ENCODE measurements around the gene PEX11A.
"Not testable (repeated sequence)": the region's sequence is repeated elsewhere in the genome, so short reads cannot be mapped to it uniquely, and the experiment has no call there.

PEX11A gene

GRCh38 chr15:89690276-89691218, at the start of gene PEX11A, which contains the start of gene WDR93:
Gene PEX11A (minus strand): TSS chr15:89690754. CDS start chr15:89690632, 122 bp downstream.
Gene WDR93 (plus strand): TSS chr15:89690811. CDS start chr15:89701747, 10,936 bp downstream.
- DNase-seq = peak; percentile 56 to 73

GRCh38 chr15:89740137-89740536, 49.6 kb upstream of the PEX11A start:
- DNase-seq = peak; percentile 56 to 57

- no peak for DNase-seq
Measured at GRCh38 chr15:89735773-89736172, 45.2 kb upstream of the PEX11A start.

- DNase-seq = no peak
Measured at GRCh38 chr15:89732451-89733172, 42.1 kb upstream of the PEX11A start.

- DNase-seq = no peak
Measured at GRCh38 chr15:89731275-89731674, 40.7 kb upstream of the PEX11A start.

- DNase-seq = no peak
Measured at GRCh38 chr15:89728254-89728653, 37.7 kb upstream of the PEX11A start.

- DNase-seq = no peak
Measured at GRCh38 chr15:89725064-89725463, 34.5 kb upstream of the PEX11A start.

GRCh38 chr15:89724621-89725020, 34.1 kb upstream of the PEX11A start:
- no peak for DNase-seq

GRCh38 chr15:89723031-89723430, 32.5 kb upstream of the PEX11A start:
- DNase-seq = no peak

- peak; percentile 58 to 66 for DNase-seq
Measured at GRCh38 chr15:89714775-89715174, 24.2 kb upstream of the PEX11A start.

- DNase-seq = no peak
Measured at GRCh38 chr15:89707577-89707976, 17.0 kb upstream of the PEX11A start.

- DNase-seq = no peak
Measured at GRCh38 chr15:89704411-89704810, 13.9 kb upstream of the PEX11A start.

- DNase-seq = no peak
Measured at GRCh38 chr15:89695198-89695597, 4.6 kb upstream of the PEX11A start.

- no peak for DNase-seq
Measured at GRCh38 chr15:89693696-89694095, 3.1 kb upstream of the PEX11A start.

GRCh38 chr15:89693091-89693490, 2.5 kb upstream of the PEX11A start:
- no peak for DNase-seq

GRCh38 chr15:89689930-89690275, 651 bp downstream of the PEX11A start:
- DNase-seq = not testable (repeated sequence)

GRCh38 chr15:89686522-89686921, 4.0 kb downstream of the PEX11A start:
- DNase-seq = no peak

- DNase-seq = no peak
Measured at GRCh38 chr15:89685995-89686394, 4.6 kb downstream of the PEX11A start.

- no peak for DNase-seq
Measured at GRCh38 chr15:89681146-89681545, 9.4 kb downstream of the PEX11A start.

GRCh38 chr15:89680282-89680873, 10.2 kb downstream of the PEX11A start:
- DNase-seq = no peak

GRCh38 chr15:89679212-89679611, 11.3 kb downstream of the PEX11A start, which contains the start of gene PLIN1:
Gene PLIN1 (minus strand): TSS chr15:89679367. CDS start chr15:89677489, 1,878 bp downstream.
- no peak for DNase-seq

GRCh38 chr15:89677381-89677780, 13.2 kb downstream of the PEX11A start:
- DNase-seq = no peak

GRCh38 chr15:89675606-89676005, 14.9 kb downstream of the PEX11A start:
- no peak for DNase-seq
